Measurements from ENCODE around the gene VSX2. TPM values are rescaled to one million over a fixed set of nuclear protein-coding genes. Genes with fewer than 3 reads are reported as not detected.

The VSX2 gene
- total RNA-seq, 1 donor from 2014 or later, result not detected

- Mint-ChIP-seq H3K27me3 (ENCODE audit: low read depth, unreplicated experiment) (peaks cover 62% of the 10 kb centered on the region), H3K36me3 (ENCODE audit: low read depth, unreplicated experiment) (peaks cover 2% of the 10 kb centered on the region), H3K4me3 (ENCODE audit: unreplicated experiment) (no peak overlapping the region), H3K4me1 (ENCODE audit: low read depth, unreplicated experiment) (no peaks in the 10 kb centered on the region), H3K9me3 (ENCODE audit: unreplicated experiment) (no peaks in the 10 kb centered on the region), H3K27ac (ENCODE audit: unreplicated experiment) (no peak overlapping the region)
- no peak overlapping the region for H3K4me3 ChIP-seq (ENCODE audit: insufficient read depth, low read depth, low read length)
- H3K9me3 ChIP-seq (ENCODE audit: insufficient read depth, low read depth, low read length), result no peaks in the 10 kb centered on the region
- H2AFZ ChIP-seq (ENCODE audit: low read depth, low read length), result no peak overlapping the region
- DNase-seq (ENCODE audit: low read depth) (no peak), FAIRE-seq (no peak)
- H3K79me2 ChIP-seq (ENCODE audit: insufficient read depth, low read length), result no peaks in the 10 kb centered on the region
- peaks cover 26% of the 10 kb centered on the region for H3K27me3 ChIP-seq (ENCODE audit: insufficient read depth, low read length)
- no peaks in the 10 kb centered on the region for H3K36me3 ChIP-seq (ENCODE audit: insufficient read depth, low read length)
- no peaks in the 10 kb centered on the region for H4K20me1 ChIP-seq (ENCODE audit: insufficient read depth, low read length)
- no peak overlapping the region for H3K9ac ChIP-seq (ENCODE audit: low read length)
- peaks cover 4% of the 10 kb centered on the region for H3K4me1 ChIP-seq (ENCODE audit: insufficient read depth, low read length)
- no peak overlapping the region for H3K4me2 ChIP-seq (ENCODE audit: low read length)
- H3K27ac ChIP-seq (ENCODE audit: low read depth, low read length), result no peak overlapping the region
- TF ChIP-seq EZH2 (IDR thresholded peaks at IDR 0.05; ENCODE audit: insufficient read depth, low read length), result no peak
- TF ChIP-seq CTCF (IDR thresholded peaks at IDR 0.05; ENCODE audit: insufficient read depth, low read depth, low read length), result no peak
Observed at GRCh38 chr14:74216671-74217070, 22.6 kb upstream of the VSX2 start.

GRCh38 chr14:74217672-74218448 is 21.4 kb upstream of the VSX2 start:
- peaks cover 59% of the 10 kb centered on the region for H3K27me3 Mint-ChIP-seq (ENCODE audit: low read depth, unreplicated experiment)
- no peak overlapping the region for H3K9ac ChIP-seq (ENCODE audit: low read length)
- no peaks in the 10 kb centered on the region for H3K9me3 ChIP-seq (ENCODE audit: insufficient read depth, low read depth, low read length)
- H3K4me1 ChIP-seq (ENCODE audit: insufficient read depth, low read length), result peaks cover 4% of the 10 kb centered on the region
- no peak overlapping the region for H3K27ac Mint-ChIP-seq (ENCODE audit: unreplicated experiment)
- H3K4me1 Mint-ChIP-seq (ENCODE audit: low read depth, unreplicated experiment), result no peaks in the 10 kb centered on the region
- H3K4me3 ChIP-seq (ENCODE audit: insufficient read depth, low read depth, low read length), result no peak overlapping the region
- H3K36me3 ChIP-seq (ENCODE audit: insufficient read depth, low read length), result no peaks in the 10 kb centered on the region
- H3K4me3 Mint-ChIP-seq (ENCODE audit: unreplicated experiment), result no peak overlapping the region
- H3K36me3 Mint-ChIP-seq (ENCODE audit: low read depth, unreplicated experiment), result peaks cover 2% of the 10 kb centered on the region
- H3K27me3 ChIP-seq (ENCODE audit: insufficient read depth, low read length), result peaks cover 31% of the 10 kb centered on the region
- peak overlapping the region; percentile 50 for H2AFZ ChIP-seq (ENCODE audit: low read depth, low read length)
- DNase-seq (ENCODE audit: low read depth) (peak; percentile 11), FAIRE-seq (no peak)
- no peaks in the 10 kb centered on the region for H3K79me2 ChIP-seq (ENCODE audit: insufficient read depth, low read length)
- H3K27ac ChIP-seq (ENCODE audit: low read depth, low read length), result no peak overlapping the region
- TF ChIP-seq EZH2 (IDR thresholded peaks at IDR 0.05; ENCODE audit: insufficient read depth, low read length), result no peak
- peak; percentile 72 for TF ChIP-seq CTCF (IDR thresholded peaks at IDR 0.05; ENCODE audit: insufficient read depth, low read depth, low read length)
- peak overlapping the region; percentile 81 for H3K4me2 ChIP-seq (ENCODE audit: low read length)
- H4K20me1 ChIP-seq (ENCODE audit: insufficient read depth, low read length), result no peaks in the 10 kb centered on the region
- H3K9me3 Mint-ChIP-seq (ENCODE audit: unreplicated experiment), result no peaks in the 10 kb centered on the region

GRCh38 chr14:74218462-74218861 is 20.8 kb upstream of the VSX2 start:
- Mint-ChIP-seq H3K9me3 (ENCODE audit: unreplicated experiment) (no peaks in the 10 kb centered on the region), H3K36me3 (ENCODE audit: low read depth, unreplicated experiment) (peaks cover 2% of the 10 kb centered on the region), H3K27me3 (ENCODE audit: low read depth, unreplicated experiment) (peaks cover 57% of the 10 kb centered on the region), H3K4me3 (ENCODE audit: unreplicated experiment) (no peak overlapping the region), H3K4me1 (ENCODE audit: low read depth, unreplicated experiment) (no peaks in the 10 kb centered on the region), H3K27ac (ENCODE audit: unreplicated experiment) (no peak overlapping the region)
- FAIRE-seq (no peak), DNase-seq (ENCODE audit: low read depth) (no peak)
- H3K4me2 ChIP-seq (ENCODE audit: low read length), result no peak overlapping the region
- no peak overlapping the region for H2AFZ ChIP-seq (ENCODE audit: low read depth, low read length)
- peaks cover 27% of the 10 kb centered on the region for H3K27me3 ChIP-seq (ENCODE audit: insufficient read depth, low read length)
- no peak overlapping the region for H3K27ac ChIP-seq (ENCODE audit: low read depth, low read length)
- no peak overlapping the region for H3K9ac ChIP-seq (ENCODE audit: low read length)
- H3K79me2 ChIP-seq (ENCODE audit: insufficient read depth, low read length), result no peaks in the 10 kb centered on the region
- H3K4me3 ChIP-seq (ENCODE audit: insufficient read depth, low read depth, low read length), result no peak overlapping the region
- TF ChIP-seq EZH2 (IDR thresholded peaks at IDR 0.05; ENCODE audit: insufficient read depth, low read length) (no peak), CTCF (IDR thresholded peaks at IDR 0.05; ENCODE audit: insufficient read depth, low read depth, low read length) (no peak)
- no peaks in the 10 kb centered on the region for H4K20me1 ChIP-seq (ENCODE audit: insufficient read depth, low read length)
- H3K4me1 ChIP-seq (ENCODE audit: insufficient read depth, low read length), result peaks cover 4% of the 10 kb centered on the region
- no peaks in the 10 kb centered on the region for H3K36me3 ChIP-seq (ENCODE audit: insufficient read depth, low read length)
- no peaks in the 10 kb centered on the region for H3K9me3 ChIP-seq (ENCODE audit: insufficient read depth, low read depth, low read length)
